OCI-LY7 (cell line): Measurements from ENCODE around the gene RSU1.

Experiments used
- EZH2phosphoT487 ChIP-seq: fragments of 200-600 bp; sonication (generic); IDR thresholded peaks from 2 replicates; pipeline ENCODE4 v1.6.1; 2018; ENCODE audit warnings: low read depth, borderline replicate concordance, mild to moderate bottlenecking, mixed run types, antibody characterized with exemption, low read length, moderate library complexity, mixed read lengths
- TF ChIP-seq, protein P1 (sequence below): fragments of 200-600 bp; sonication (generic); conservative IDR thresholded peaks from 2 replicates; pipeline ENCODE4 v1.5.1; 2014; ENCODE audit warnings: mild to moderate bottlenecking, antibody characterized with exemption, low read length, moderate library complexity, mixed read lengths

- TF ChIP-seq, protein P1, sequence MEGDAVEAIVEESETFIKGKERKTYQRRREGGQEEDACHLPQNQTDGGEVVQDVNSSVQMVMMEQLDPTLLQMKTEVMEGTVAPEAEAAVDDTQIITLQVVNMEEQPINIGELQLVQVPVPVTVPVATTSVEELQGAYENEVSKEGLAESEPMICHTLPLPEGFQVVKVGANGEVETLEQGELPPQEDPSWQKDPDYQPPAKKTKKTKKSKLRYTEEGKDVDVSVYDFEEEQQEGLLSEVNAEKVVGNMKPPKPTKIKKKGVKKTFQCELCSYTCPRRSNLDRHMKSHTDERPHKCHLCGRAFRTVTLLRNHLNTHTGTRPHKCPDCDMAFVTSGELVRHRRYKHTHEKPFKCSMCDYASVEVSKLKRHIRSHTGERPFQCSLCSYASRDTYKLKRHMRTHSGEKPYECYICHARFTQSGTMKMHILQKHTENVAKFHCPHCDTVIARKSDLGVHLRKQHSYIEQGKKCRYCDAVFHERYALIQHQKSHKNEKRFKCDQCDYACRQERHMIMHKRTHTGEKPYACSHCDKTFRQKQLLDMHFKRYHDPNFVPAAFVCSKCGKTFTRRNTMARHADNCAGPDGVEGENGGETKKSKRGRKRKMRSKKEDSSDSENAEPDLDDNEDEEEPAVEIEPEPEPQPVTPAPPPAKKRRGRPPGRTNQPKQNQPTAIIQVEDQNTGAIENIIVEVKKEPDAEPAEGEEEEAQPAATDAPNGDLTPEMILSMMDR = no peak
- no peak for TF ChIP-seq EZH2phosphoT487
Observed at GRCh38 chr10:16816830-16817124, 447 bp downstream of the RSU1 start.
